Liver (tissue), 9 donors: ENCODE results near the gene PRCC. TPM values are rescaled to one million over a fixed set of nuclear protein-coding genes. Genes with fewer than 3 reads are reported as not detected.

Experiments used
- DNase-seq: peaks from one replicate; pipeline ENCODE4 v3.0.0-alpha.2; 2017; ENCODE audit warnings: low spot score
- H3K27ac ChIP-seq, 2 donors: one replicate each; pipeline ENCODE4 v1.7.0; 2013; ENCODE audit warnings: inconsistent platforms in 2 of 2, low read length in 2 of 2, control low read depth in 1 of 2, low read depth in 1 of 2, mild to moderate bottlenecking in 1 of 2
- H3K27me3 ChIP-seq, 4 donors: one replicate each; pipeline versions ENCODE4 v1.6.1 to v1.7.0; 2013; ENCODE audit warnings: low read length in 3 of 4, inconsistent platforms in 1 of 4, mild to moderate bottlenecking in 1 of 4, moderate library complexity in 1 of 4; ENCODE audit not compliant: control insufficient read depth in 4 of 4, insufficient read depth in 4 of 4
- H3K36me3 ChIP-seq, 4 donors: one replicate each; pipeline versions ENCODE4 v1.6.1 to v1.7.0; 2013; ENCODE audit warnings: low read length in 3 of 4, mild to moderate bottlenecking in 3 of 4, low read depth in 1 of 4, moderate library complexity in 1 of 4; ENCODE audit not compliant: control insufficient read depth in 4 of 4, insufficient read depth in 3 of 4
- H3K4me1 ChIP-seq, 4 donors: one replicate each; pipeline versions ENCODE4 v1.6.1 to v1.7.0; 2013; ENCODE audit warnings: low read length in 3 of 4, mild to moderate bottlenecking in 3 of 4, moderate library complexity in 1 of 4; ENCODE audit not compliant: control insufficient read depth in 4 of 4, insufficient read depth in 4 of 4
- H3K4me3 ChIP-seq, 3 donors: one replicate each; pipeline versions ENCODE4 v1.6.1 to v1.7.0; 2013; ENCODE audit warnings: low read length in 3 of 3, control low read depth in 1 of 3, low read depth in 1 of 3, mild to moderate bottlenecking in 1 of 3
- H3K9ac ChIP-seq, 2 donors: one replicate each; pipeline ENCODE4 v1.7.0; 2013; ENCODE audit warnings: low read length in 2 of 2, mild to moderate bottlenecking in 2 of 2, moderate library complexity in 2 of 2, control low read depth in 1 of 2, low read depth in 1 of 2
- H3K9me3 ChIP-seq, 4 donors: one replicate each; pipeline versions ENCODE4 v1.6.1 to v1.7.0; 2013; ENCODE audit warnings: low read length in 3 of 4; ENCODE audit not compliant: control insufficient read depth in 4 of 4
- EGR1 ChIP-seq, 2 donors: IDR thresholded peaks; 2 replicates each; pipeline ENCODE4 v1.6.1; 2016 to 2018; ENCODE audit warnings: antibody characterized with exemption in 2 of 2, low read depth in 2 of 2
- FOXA1 ChIP-seq: IDR thresholded peaks from 2 replicates; pipeline ENCODE4 v1.6.1; 2016; ENCODE audit warnings: antibody characterized with exemption
- FOXA2 ChIP-seq: IDR thresholded peaks from 2 replicates; pipeline ENCODE4 v1.6.1; 2016; ENCODE audit warnings: antibody characterized with exemption
- GABPA ChIP-seq, 2 donors: IDR thresholded peaks in 1 of 2; conservative IDR thresholded peaks in 1 of 2; 2 replicates each; pipeline ENCODE4 v1.6.1; 2016; ENCODE audit warnings: antibody characterized with exemption in 2 of 2, mild to moderate bottlenecking in 1 of 2, moderate library complexity in 1 of 2
- HNF4A ChIP-seq, 2 donors: conservative IDR thresholded peaks; 2 replicates each; pipeline ENCODE4 v1.6.1; 2016; ENCODE audit warnings: antibody characterized with exemption in 2 of 2, mild to moderate bottlenecking in 2 of 2
- HNF4G ChIP-seq: IDR thresholded peaks from 2 replicates; pipeline ENCODE4 v1.6.1; 2016; ENCODE audit warnings: antibody characterized with exemption
- JUND ChIP-seq, 2 donors: IDR thresholded peaks; 2 replicates each; pipeline ENCODE4 v1.6.1; 2016; ENCODE audit warnings: antibody characterized with exemption in 2 of 2
- NR2F2 ChIP-seq: IDR thresholded peaks from 2 replicates; pipeline ENCODE4 v1.6.1; 2016; ENCODE audit warnings: antibody characterized with exemption
- RAD21 ChIP-seq, 2 donors: IDR thresholded peaks; 2 replicates each; pipeline ENCODE4 v1.6.1; 2016; ENCODE audit warnings: antibody characterized with exemption in 2 of 2, mild to moderate bottlenecking in 2 of 2
- RXRA ChIP-seq, 2 donors: IDR thresholded peaks; 2 replicates each; pipeline ENCODE4 v1.6.1; 2017 to 2018; ENCODE audit warnings: antibody characterized with exemption in 2 of 2, mild to moderate bottlenecking in 1 of 2
- SP1 ChIP-seq: IDR thresholded peaks from 2 replicates; pipeline ENCODE4 v1.6.1; 2018; ENCODE audit warnings: antibody characterized with exemption, mild to moderate bottlenecking
- TAF1 ChIP-seq: conservative IDR thresholded peaks from 2 replicates; pipeline ENCODE4 v1.6.1; 2016; ENCODE audit warnings: antibody characterized with exemption, mild to moderate bottlenecking
- YY1 ChIP-seq: IDR thresholded peaks from 2 replicates; pipeline ENCODE4 v1.6.1; 2016; ENCODE audit warnings: antibody characterized with exemption, mild to moderate bottlenecking
- WGBS: extraction: QIAGEN DNeasy Blood & Tissue Kit; methylation state at CpG from one replicate; pipeline ENCODE4 v1.1.7; 2013; 5-methylcytosine and 5-hydroxymethylcytosine counted together
- polyA plus RNA-seq, 2 donors: library from polyadenylated mRNA; stranded (reverse) in 1 of 2; unstranded in 1 of 2; fragments of 200-250 nt in 1 of 2; fragments of >200 nt in 1 of 2; fragmentation: Nextera tagmentation in 1 of 2; extraction: Ambion mirVana in 1 of 2; gene quantifications; one replicate each; pipeline versions ENCODE4 v1.2.1 to v1.2.3, GENCODE V29; 2013 to 2015
- total RNA-seq, 2 donors: library from RNA; depleted of rRNA; stranded (reverse); fragments of >200 nt; gene quantifications; one replicate each; pipeline ENCODE4 v1.2.3, GENCODE V29; 2014
- TF ChIP-seq, protein P1 (sequence below): IDR thresholded peaks from 2 replicates; pipeline ENCODE4 v1.6.1; 2016; ENCODE audit warnings: antibody characterized with exemption
- TF ChIP-seq, protein P2 (sequence below): IDR thresholded peaks from 2 replicates; pipeline ENCODE4 v1.6.1; 2016; ENCODE audit warnings: antibody characterized with exemption
- TF ChIP-seq, protein P3 (sequence below): IDR thresholded peaks from 2 replicates; pipeline ENCODE4 v1.6.1; 2016; ENCODE audit warnings: antibody characterized with exemption
- TF ChIP-seq, protein P4 (sequence below): IDR thresholded peaks from 2 replicates; pipeline ENCODE4 v1.6.1; 2016; ENCODE audit warnings: antibody characterized with exemption, mild to moderate bottlenecking
- TF ChIP-seq, protein P5 (sequence below): fragments of 150-350 bp; IDR thresholded peaks from 2 replicates; pipeline ENCODE4 v1.5.1; 2017; ENCODE audit warnings: improper control_type of control experiment, low read depth, low read length; ENCODE audit not compliant: missing input control
- donor health status: healthy.
- donor health status: healthy.
- donor health status: healthy.
- donor health status: healthy.
- donor health status: healthy.

PRCC gene
- total and polyA plus RNA-seq, 4 donors, result 8.8 to 19.3 (median 14.3) TPM

DNA sequence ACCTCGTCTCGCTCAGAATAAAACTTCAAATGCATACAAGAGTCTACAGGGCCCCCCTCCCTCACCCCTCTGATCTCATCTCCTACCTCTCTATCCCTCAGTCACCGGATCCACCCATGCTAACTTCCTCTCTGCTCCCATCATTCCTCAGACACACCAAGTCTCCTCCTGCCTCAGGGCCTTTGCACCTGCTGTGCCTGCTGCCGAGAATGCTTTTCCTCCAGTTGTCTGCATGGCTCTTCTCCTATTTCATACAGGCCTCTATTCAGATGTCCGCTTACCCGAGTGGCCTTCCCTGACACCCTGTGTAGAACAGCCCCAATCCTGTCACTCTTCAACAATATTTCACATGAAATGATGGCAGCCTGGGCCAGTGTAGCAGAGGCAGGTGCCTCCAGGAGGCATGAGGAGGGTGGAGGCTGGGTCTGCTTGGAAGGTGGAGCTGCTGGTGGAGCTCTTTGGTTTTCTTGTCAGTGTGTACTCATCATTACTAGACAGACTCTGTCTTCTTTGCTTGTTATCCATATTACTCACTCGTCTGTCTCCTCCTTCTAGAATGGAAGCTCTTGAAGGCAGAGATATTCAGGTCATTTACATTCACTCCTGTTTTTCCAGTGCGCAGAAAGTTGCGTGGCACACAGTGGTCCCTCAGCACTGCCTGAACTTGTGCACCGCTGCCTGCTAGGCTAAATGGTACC is 45.1 kb downstream of the PRCC start:
- H3K27ac ChIP-seq, result no peak overlapping the region
- no peak overlapping the region for H3K4me3 ChIP-seq
- no peak for DNase-seq
- H3K9ac ChIP-seq, result no peak overlapping the region
- 96% methylated on average over 10 of the region's 10 CpGs for WGBS
- TF ChIP-seq, protein P1, sequence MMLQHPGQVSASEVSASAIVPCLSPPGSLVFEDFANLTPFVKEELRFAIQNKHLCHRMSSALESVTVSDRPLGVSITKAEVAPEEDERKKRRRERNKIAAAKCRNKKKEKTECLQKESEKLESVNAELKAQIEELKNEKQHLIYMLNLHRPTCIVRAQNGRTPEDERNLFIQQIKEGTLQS, result no peak
- TF ChIP-seq RAD21 (IDR thresholded peaks at IDR 0.05) (no peak), HNF4A (conservative IDR thresholded peaks at IDR 0.05) (no peak), NR2F2 (no peak), YY1 (no peak), SP1 (no peak), FOXA2 (no peak), HNF4G (no peak), RXRA (IDR thresholded peaks at IDR 0.05) (no peak)
- TF ChIP-seq, protein P2, sequence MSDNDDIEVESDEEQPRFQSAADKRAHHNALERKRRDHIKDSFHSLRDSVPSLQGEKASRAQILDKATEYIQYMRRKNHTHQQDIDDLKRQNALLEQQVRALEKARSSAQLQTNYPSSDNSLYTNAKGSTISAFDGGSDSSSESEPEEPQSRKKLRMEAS, result no peak
- no peaks in the 10 kb centered on the region for H3K9me3 ChIP-seq
- peaks cover 3 to 8% (median 6%) of the 10 kb centered on the region in 4 donors for H3K4me1 ChIP-seq
- no peaks in the 10 kb centered on the region for H3K27me3 ChIP-seq
- no peaks in the 10 kb centered on the region for H3K36me3 ChIP-seq

DNA sequence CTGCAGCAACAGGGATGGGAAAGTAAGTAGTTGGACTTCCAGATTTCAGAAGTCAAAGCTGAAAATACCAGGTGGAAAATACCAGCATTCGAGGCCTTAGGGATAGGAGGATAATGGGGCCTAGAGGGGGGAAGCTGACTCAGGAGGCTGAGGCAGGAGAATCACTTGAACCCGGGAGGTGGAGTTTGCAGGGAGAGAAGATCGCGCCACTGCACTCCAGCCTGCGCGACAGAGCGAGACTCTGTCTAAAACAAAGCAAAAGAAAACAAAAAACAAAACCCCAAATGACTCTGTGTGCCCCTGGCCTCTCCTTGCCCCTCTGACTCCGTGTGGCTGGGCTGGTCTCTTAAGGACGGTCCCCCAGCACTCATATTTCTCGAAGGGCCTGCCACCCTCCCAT is 46.0 kb downstream of the PRCC start:
- no peak overlapping the region for H3K27ac ChIP-seq
- peaks cover 3 to 8% (median 6%) of the 10 kb centered on the region in 4 donors for H3K4me1 ChIP-seq
- no peak for DNase-seq
- peak overlapping the region in 1 of 3 donors; percentile 32 for H3K4me3 ChIP-seq
- H3K36me3 ChIP-seq, result no peaks in the 10 kb centered on the region
- TF ChIP-seq HNF4A (conservative IDR thresholded peaks at IDR 0.05) (no peak), TAF1 (no peak), FOXA1 (no peak), YY1 (no peak), EGR1 (IDR thresholded peaks at IDR 0.05; ENCODE audit: low read depth in 2 of 2) (no peak), FOXA2 (no peak), GABPA (IDR thresholded peaks at IDR 0.05 in 1 of 2, conservative IDR thresholded peaks at IDR 0.05 in 1 of 2) (no peak), RXRA (IDR thresholded peaks at IDR 0.05) (no peak), NR2F2 (no peak), RAD21 (IDR thresholded peaks at IDR 0.05) (no peak), JUND (IDR thresholded peaks at IDR 0.05) (no peak), SP1 (no peak), HNF4G (no peak)
- TF ChIP-seq, protein P2, result no peak
- TF ChIP-seq, protein P1, result no peak
- TF ChIP-seq, protein P3, sequence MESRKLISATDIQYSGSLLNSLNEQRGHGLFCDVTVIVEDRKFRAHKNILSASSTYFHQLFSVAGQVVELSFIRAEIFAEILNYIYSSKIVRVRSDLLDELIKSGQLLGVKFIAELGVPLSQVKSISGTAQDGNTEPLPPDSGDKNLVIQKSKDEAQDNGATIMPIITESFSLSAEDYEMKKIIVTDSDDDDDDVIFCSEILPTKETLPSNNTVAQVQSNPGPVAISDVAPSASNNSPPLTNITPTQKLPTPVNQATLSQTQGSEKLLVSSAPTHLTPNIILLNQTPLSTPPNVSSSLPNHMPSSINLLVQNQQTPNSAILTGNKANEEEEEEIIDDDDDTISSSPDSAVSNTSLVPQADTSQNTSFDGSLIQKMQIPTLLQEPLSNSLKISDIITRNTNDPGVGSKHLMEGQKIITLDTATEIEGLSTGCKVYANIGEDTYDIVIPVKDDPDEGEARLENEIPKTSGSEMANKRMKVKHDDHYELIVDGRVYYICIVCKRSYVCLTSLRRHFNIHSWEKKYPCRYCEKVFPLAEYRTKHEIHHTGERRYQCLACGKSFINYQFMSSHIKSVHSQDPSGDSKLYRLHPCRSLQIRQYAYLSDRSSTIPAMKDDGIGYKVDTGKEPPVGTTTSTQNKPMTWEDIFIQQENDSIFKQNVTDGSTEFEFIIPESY, result no peak
- TF ChIP-seq, protein P4, sequence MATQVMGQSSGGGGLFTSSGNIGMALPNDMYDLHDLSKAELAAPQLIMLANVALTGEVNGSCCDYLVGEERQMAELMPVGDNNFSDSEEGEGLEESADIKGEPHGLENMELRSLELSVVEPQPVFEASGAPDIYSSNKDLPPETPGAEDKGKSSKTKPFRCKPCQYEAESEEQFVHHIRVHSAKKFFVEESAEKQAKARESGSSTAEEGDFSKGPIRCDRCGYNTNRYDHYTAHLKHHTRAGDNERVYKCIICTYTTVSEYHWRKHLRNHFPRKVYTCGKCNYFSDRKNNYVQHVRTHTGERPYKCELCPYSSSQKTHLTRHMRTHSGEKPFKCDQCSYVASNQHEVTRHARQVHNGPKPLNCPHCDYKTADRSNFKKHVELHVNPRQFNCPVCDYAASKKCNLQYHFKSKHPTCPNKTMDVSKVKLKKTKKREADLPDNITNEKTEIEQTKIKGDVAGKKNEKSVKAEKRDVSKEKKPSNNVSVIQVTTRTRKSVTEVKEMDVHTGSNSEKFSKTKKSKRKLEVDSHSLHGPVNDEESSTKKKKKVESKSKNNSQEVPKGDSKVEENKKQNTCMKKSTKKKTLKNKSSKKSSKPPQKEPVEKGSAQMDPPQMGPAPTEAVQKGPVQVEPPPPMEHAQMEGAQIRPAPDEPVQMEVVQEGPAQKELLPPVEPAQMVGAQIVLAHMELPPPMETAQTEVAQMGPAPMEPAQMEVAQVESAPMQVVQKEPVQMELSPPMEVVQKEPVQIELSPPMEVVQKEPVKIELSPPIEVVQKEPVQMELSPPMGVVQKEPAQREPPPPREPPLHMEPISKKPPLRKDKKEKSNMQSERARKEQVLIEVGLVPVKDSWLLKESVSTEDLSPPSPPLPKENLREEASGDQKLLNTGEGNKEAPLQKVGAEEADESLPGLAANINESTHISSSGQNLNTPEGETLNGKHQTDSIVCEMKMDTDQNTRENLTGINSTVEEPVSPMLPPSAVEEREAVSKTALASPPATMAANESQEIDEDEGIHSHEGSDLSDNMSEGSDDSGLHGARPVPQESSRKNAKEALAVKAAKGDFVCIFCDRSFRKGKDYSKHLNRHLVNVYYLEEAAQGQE, result no peak
- TF ChIP-seq, protein P5, sequence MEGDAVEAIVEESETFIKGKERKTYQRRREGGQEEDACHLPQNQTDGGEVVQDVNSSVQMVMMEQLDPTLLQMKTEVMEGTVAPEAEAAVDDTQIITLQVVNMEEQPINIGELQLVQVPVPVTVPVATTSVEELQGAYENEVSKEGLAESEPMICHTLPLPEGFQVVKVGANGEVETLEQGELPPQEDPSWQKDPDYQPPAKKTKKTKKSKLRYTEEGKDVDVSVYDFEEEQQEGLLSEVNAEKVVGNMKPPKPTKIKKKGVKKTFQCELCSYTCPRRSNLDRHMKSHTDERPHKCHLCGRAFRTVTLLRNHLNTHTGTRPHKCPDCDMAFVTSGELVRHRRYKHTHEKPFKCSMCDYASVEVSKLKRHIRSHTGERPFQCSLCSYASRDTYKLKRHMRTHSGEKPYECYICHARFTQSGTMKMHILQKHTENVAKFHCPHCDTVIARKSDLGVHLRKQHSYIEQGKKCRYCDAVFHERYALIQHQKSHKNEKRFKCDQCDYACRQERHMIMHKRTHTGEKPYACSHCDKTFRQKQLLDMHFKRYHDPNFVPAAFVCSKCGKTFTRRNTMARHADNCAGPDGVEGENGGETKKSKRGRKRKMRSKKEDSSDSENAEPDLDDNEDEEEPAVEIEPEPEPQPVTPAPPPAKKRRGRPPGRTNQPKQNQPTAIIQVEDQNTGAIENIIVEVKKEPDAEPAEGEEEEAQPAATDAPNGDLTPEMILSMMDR, result no peak
- no peak overlapping the region for H3K9ac ChIP-seq
- H3K27me3 ChIP-seq, result no peaks in the 10 kb centered on the region
- WGBS, result 49% methylated on average over 10 of the region's 10 CpGs
- no peaks in the 10 kb centered on the region for H3K9me3 ChIP-seq
